Cardiac muscle cell (in vitro differentiated cells and primary cell): ENCODE results near the gene MEGF6. TPM values are rescaled to one million over a fixed set of nuclear protein-coding genes. Genes with fewer than 3 reads are reported as not detected.

Experiments
- DNase-seq, 2 donors: peaks; one replicate each; pipeline versions ENCODE4 v3.0.0 to v3.0.0-alpha.2; 2010 to 2017; ENCODE audit warnings: low read depth in 1 of 2, low spot score in 1 of 2
- H3K27ac ChIP-seq: fragments of 200-600 bp; sonication (generic); 2 replicates; pipeline ENCODE4 v1.5.1; 2016
- H3K27me3 ChIP-seq: fragments of 200-600 bp; sonication (generic); 2 replicates; pipeline ENCODE4 v1.6.0; 2016; ENCODE audit warnings: control low read depth
- H3K36me3 ChIP-seq: fragments of 200-600 bp; sonication (generic); 2 replicates; pipeline ENCODE4 v1.5.1; 2016; ENCODE audit warnings: control low read depth
- H3K4me1 ChIP-seq: fragments of 200-600 bp; sonication (generic); 2 replicates; pipeline ENCODE4 v1.8.1; 2017; ENCODE audit warnings: low read depth, mild to moderate bottlenecking, mixed run types
- H3K4me3 ChIP-seq: fragments of 200-600 bp; sonication (generic); 2 replicates; pipeline ENCODE4 v1.5.1; 2016; ENCODE audit warnings: mild to moderate bottlenecking
- H3K9me3 ChIP-seq: fragments of 200-600 bp; sonication (generic); 2 replicates; pipeline ENCODE4 v1.5.1; 2017; ENCODE audit warnings: low read depth, mild to moderate bottlenecking, control low read depth
- polyA plus RNA-seq: library from polyadenylated mRNA; unstranded; fragments of >200 nt; fragmentation: Nextera tagmentation; extraction: Ambion mirVana; gene quantifications from 2 replicates; pipeline ENCODE4 v1.2.1, GENCODE V29; 2016
- total RNA-seq: library from RNA; depleted of rRNA; stranded (reverse); fragments of >200 nt; gene quantifications from 2 replicates; pipeline ENCODE4 v1.2.3, GENCODE V29; 2016
- TF ChIP-seq, protein P1 (sequence below): IDR thresholded peaks from 2 replicates; pipeline ENCODE4 v1.5.1; 2012; ENCODE audit warnings: low read depth, mild to moderate bottlenecking, low read length

Gene MEGF6
- total and polyA plus RNA-seq, 2 experiments from 2014 or later = 11.1 to 31.7 TPM

DNA sequence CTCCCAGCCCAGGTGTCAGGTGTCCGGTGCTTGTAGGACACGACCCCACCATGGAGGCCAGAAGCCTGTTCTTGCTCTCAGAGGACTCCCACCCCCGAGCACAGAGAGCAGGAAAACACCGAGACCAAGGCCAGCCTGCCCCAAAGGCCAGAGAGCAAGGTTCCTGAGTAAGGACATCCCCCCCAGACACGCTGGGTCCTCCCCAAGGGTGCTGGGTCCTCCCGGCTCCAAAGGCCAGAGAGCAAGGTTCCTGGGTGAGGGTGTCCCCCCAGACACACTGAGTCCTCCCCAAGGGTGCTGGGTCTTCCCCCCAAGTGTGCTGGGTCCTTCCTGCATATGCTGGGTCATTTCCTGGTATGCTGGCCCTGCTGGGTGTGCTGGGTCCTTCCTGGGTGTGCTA, 40.0 kb downstream of the MEGF6 start:
- DNase-seq = no peak
- no peaks in the 10 kb centered on the region for H3K9me3 ChIP-seq
- no peaks in the 10 kb centered on the region for H3K36me3 ChIP-seq
- H3K4me3 ChIP-seq = no peak overlapping the region
- no peak overlapping the region for H3K27ac ChIP-seq
- H3K4me1 ChIP-seq = no peaks in the 10 kb centered on the region
- no peaks in the 10 kb centered on the region for H3K27me3 ChIP-seq
- TF ChIP-seq, protein P1, sequence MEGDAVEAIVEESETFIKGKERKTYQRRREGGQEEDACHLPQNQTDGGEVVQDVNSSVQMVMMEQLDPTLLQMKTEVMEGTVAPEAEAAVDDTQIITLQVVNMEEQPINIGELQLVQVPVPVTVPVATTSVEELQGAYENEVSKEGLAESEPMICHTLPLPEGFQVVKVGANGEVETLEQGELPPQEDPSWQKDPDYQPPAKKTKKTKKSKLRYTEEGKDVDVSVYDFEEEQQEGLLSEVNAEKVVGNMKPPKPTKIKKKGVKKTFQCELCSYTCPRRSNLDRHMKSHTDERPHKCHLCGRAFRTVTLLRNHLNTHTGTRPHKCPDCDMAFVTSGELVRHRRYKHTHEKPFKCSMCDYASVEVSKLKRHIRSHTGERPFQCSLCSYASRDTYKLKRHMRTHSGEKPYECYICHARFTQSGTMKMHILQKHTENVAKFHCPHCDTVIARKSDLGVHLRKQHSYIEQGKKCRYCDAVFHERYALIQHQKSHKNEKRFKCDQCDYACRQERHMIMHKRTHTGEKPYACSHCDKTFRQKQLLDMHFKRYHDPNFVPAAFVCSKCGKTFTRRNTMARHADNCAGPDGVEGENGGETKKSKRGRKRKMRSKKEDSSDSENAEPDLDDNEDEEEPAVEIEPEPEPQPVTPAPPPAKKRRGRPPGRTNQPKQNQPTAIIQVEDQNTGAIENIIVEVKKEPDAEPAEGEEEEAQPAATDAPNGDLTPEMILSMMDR = no peak

DNA sequence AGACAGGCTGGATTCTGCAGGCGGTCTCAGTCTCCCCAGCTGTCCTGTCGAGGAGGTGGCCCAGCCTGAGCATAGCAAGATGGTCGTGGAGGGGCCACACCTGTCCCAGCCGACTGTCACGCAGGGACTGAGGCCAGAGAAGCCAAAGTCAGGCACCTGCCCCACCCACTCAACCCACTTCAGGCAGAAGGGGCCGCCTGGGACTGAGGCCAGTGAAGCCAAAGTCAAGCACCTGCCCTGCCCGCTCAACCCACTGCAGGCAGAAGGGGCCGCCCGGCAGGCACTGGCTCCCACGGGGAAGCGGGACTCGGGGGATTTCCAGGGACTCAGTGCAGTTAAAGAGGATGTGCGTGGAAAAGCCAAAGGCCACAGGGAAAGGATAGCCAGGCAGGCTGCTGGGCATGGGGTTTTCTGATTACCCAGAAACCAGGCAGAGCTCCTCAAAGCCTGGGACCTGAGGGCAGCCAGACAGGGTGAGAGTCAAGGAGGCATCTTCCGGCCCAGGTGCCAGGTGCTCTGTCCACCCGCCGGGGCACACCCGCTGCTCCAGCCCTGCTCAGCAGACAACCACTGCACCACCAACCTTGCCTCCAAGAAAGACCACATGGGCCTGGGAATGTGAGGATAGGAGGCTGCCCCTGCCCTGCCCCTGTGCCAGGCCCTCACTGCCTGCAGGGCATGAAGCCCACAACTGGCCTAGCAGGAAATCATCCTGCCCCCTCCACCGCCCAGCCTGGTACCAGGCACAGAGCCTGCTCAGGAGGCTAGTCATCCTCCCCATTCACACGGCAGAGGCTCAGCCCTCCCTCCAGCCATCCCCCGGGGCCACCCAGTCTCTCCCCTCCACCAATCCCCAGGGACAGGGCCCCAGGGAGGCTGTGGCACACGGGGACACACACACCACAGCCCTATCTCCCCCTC, 41.0 kb downstream of the MEGF6 start:
- DNase-seq = no peak
- no peaks in the 10 kb centered on the region for H3K4me1 ChIP-seq
- no peaks in the 10 kb centered on the region for H3K36me3 ChIP-seq
- no peaks in the 10 kb centered on the region for H3K9me3 ChIP-seq
- no peaks in the 10 kb centered on the region for H3K27me3 ChIP-seq
- no peak overlapping the region for H3K4me3 ChIP-seq
- TF ChIP-seq, protein P1 = no peak
- no peak overlapping the region for H3K27ac ChIP-seq

DNA sequence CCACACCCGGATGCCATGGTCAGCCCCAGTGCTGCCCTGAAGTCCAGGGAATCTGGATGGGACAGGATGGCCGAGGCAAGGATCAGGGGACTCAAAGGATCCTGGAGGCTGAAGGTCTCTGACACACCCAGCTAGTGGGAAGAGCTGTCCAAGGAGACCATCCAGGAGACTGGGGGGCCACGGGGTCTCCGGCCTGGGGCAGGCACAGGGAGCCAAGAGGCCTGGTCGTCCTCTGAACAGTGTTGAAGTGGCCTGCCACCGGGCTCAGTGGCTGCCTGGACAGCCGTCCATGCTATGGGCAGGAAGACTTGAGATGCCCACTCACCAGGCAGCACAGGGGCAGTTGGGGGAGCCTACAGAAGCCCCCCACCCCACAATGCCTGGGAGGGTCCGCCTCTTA, 41.9 kb downstream of the MEGF6 start:
- H3K4me1 ChIP-seq = no peaks in the 10 kb centered on the region
- TF ChIP-seq, protein P1 = no peak
- DNase-seq = no peak
- no peak overlapping the region for H3K4me3 ChIP-seq
- no peaks in the 10 kb centered on the region for H3K9me3 ChIP-seq
- no peaks in the 10 kb centered on the region for H3K36me3 ChIP-seq
- no peaks in the 10 kb centered on the region for H3K27me3 ChIP-seq
- no peak overlapping the region for H3K27ac ChIP-seq

DNA sequence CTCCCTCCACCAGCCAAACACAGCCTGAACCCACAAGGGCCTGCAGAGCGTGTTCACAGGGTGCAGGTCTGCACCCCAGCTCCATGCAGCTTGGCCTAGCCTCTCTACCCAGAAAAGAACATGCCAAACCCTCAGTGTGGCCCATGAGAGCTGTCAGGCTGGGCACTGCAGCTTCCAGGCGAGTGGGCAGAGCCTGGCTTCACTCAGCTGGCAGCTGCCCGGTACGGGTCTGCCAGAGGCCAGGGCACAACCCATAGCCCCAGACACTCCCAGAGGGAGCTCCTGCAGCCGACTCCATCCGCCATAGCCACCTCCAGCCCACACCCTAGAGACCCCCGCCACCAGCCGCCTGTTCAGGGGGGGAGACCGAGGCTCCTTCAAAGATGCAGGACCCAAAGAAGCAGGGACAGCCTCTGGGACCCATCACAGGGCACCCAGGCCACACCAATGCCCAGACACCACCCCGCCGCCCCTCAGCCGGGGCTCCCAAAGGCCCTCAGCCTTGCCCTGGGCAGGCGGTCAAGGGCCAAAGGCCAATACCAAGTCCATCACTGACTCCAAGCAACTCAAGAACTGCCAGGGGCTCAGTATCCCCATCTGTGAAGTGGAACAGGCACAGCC, 42.4 kb downstream of the MEGF6 start:
- no peak for DNase-seq
- H3K4me3 ChIP-seq = no peak overlapping the region
- no peaks in the 10 kb centered on the region for H3K27me3 ChIP-seq
- no peaks in the 10 kb centered on the region for H3K4me1 ChIP-seq
- TF ChIP-seq, protein P1 = no peak
- no peaks in the 10 kb centered on the region for H3K36me3 ChIP-seq
- no peak overlapping the region for H3K27ac ChIP-seq
- no peaks in the 10 kb centered on the region for H3K9me3 ChIP-seq

DNA sequence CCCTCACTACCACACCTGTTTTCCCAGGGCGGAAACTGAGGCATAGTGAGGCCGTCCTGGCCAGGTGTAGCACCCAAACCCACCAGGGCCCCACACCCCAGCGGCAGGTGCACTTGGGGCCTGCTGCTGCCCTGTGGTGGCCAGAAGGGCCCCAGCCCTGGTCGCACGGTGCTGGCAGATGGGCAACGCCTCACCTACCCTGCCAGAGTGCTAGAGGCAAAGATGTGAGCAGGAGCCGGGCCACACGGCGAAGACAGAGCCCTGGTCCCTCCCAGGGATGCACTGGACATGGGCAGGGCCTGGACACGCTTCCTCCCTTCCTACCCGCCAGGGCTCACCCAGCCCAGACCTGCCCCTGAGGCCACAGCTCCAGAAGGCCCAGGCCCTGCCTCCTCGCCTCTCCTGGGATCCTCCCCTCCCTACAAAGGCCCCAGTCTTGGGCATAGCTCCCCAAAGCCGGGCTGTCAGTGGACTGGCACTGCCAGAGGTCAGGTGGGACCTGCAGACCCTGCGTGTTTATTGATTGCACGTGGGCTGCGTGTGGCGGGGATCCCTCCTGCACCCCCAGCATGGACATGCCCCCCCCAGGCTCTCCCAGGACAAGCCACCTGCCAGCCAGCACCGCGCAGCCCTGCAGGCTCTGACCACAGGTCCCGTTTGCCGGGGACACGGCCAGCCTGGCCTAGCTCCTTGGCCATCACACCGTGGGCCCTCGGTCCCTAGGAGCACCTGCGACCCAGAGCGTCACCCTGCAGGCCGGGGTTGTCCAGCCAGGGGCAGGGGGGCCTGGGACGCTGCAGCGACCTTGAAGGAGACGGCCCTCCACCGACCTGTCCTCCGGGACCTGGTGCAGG, 44.1 kb downstream of the MEGF6 start:
- Histone ChIP-seq H3K27me3 (no peaks in the 10 kb centered on the region), H3K9me3 (no peaks in the 10 kb centered on the region), H3K27ac (no peak overlapping the region), H3K4me1 (no peaks in the 10 kb centered on the region), H3K36me3 (no peaks in the 10 kb centered on the region), H3K4me3 (no peak overlapping the region)
- TF ChIP-seq, protein P1 = no peak
- no peak for DNase-seq
